ENCODE measurements around the gene OTOS.

Gene OTOS

GRCh38 chr2:240166761-240167587, 26.5 kb upstream of the OTOS start:
- Histone ChIP-seq H3K9me3 (replicated peaks; ENCODE audit: low read length) (no peaks in the 10 kb centered on the region), H3K27me3 (ENCODE audit: control insufficient read depth, insufficient read depth, low read length) (peaks cover 18% of the 10 kb centered on the region), H3K9ac (ENCODE audit: low read depth, low read length) (no peak overlapping the region), H3K4me1 (ENCODE audit: control insufficient read depth, insufficient read depth, low read length) (no peaks in the 10 kb centered on the region), H3K36me3 (ENCODE audit: insufficient read depth, low read length) (no peaks in the 10 kb centered on the region), H3K4me3 (ENCODE audit: low read length) (no peak overlapping the region), H3K4me2 (ENCODE audit: low read length) (no peak overlapping the region)

DNA sequence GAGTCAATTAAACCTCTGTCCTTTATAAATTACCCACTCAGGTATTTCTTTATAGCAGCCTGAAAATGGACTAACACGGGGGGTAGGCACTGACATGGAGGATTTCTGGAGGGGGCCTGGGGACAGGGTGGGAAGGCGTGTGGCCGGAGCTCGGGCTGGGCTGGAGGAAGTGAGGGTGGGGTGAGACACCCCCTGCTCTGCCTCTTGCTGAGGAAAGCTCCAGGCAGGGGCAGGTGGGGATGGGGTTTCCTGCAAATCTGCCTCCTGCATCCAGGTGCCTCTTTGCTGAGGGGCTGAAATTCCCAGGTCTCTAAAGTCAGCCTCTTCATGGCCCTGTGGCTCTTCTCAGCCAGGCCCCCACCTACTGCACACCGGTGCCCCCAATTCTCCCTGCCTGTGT, 25.7 kb upstream of the OTOS start:
- no peaks in the 10 kb centered on the region for H3K9me3 ChIP-seq (replicated peaks; ENCODE audit: low read length)
- peaks cover 14% of the 10 kb centered on the region for H3K27me3 ChIP-seq (ENCODE audit: control insufficient read depth, insufficient read depth, low read length)
- H3K4me2 ChIP-seq (ENCODE audit: low read length), result no peak overlapping the region
- no peak overlapping the region for H3K4me3 ChIP-seq (ENCODE audit: low read length)
- H3K4me1 ChIP-seq (ENCODE audit: control insufficient read depth, insufficient read depth, low read length), result no peaks in the 10 kb centered on the region
- no peaks in the 10 kb centered on the region for H3K36me3 ChIP-seq (ENCODE audit: insufficient read depth, low read length)
- no peak overlapping the region for H3K9ac ChIP-seq (ENCODE audit: low read depth, low read length)

- no peak overlapping the region for H3K4me2 ChIP-seq (ENCODE audit: low read length)
- H3K36me3 ChIP-seq (ENCODE audit: insufficient read depth, low read length), result no peaks in the 10 kb centered on the region
- no peak overlapping the region for H3K4me3 ChIP-seq (ENCODE audit: low read length)
- H3K9me3 ChIP-seq (replicated peaks; ENCODE audit: low read length), result no peaks in the 10 kb centered on the region
- H3K4me1 ChIP-seq (ENCODE audit: control insufficient read depth, insufficient read depth, low read length), result no peaks in the 10 kb centered on the region
- peaks cover 9% of the 10 kb centered on the region for H3K27me3 ChIP-seq (ENCODE audit: control insufficient read depth, insufficient read depth, low read length)
- no peak overlapping the region for H3K9ac ChIP-seq (ENCODE audit: low read depth, low read length)
Observed at GRCh38 chr2:240165661-240166060, 25.2 kb upstream of the OTOS start.

GRCh38 chr2:240165034-240165433, 24.6 kb upstream of the OTOS start:
- Histone ChIP-seq H3K4me1 (ENCODE audit: control insufficient read depth, insufficient read depth, low read length) (no peaks in the 10 kb centered on the region), H3K4me3 (ENCODE audit: low read length) (no peak overlapping the region), H3K9ac (ENCODE audit: low read depth, low read length) (no peak overlapping the region), H3K27me3 (ENCODE audit: control insufficient read depth, insufficient read depth, low read length) (peaks cover 11% of the 10 kb centered on the region), H3K4me2 (ENCODE audit: low read length) (no peak overlapping the region), H3K36me3 (ENCODE audit: insufficient read depth, low read length) (no peaks in the 10 kb centered on the region), H3K9me3 (replicated peaks; ENCODE audit: low read length) (no peaks in the 10 kb centered on the region)

DNA sequence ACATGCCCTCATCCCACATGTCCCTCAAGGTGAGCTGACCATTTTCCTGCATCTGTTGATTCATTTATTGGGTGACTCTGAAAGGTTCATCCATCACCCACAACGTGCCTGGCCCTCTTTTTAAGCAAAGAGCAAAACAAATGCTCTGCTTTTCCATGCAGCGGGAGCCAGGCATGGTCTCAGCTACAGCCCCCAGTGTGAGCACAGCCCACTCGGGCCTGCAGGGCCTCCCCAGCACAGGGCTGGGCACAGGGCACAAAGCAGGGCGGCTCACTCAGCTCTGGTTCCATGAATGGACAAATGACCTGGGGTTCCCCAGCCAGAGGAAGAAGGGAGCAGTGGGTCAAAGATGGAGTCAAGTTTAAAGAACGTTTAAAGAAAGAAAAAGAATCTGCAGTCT, 24.1 kb upstream of the OTOS start:
- H3K27me3 ChIP-seq (ENCODE audit: control insufficient read depth, insufficient read depth, low read length), result peaks cover 12% of the 10 kb centered on the region
- H3K4me3 ChIP-seq (ENCODE audit: low read length), result no peak overlapping the region
- no peaks in the 10 kb centered on the region for H3K9me3 ChIP-seq (replicated peaks; ENCODE audit: low read length)
- H3K36me3 ChIP-seq (ENCODE audit: insufficient read depth, low read length), result no peaks in the 10 kb centered on the region
- no peak overlapping the region for H3K9ac ChIP-seq (ENCODE audit: low read depth, low read length)
- H3K4me2 ChIP-seq (ENCODE audit: low read length), result no peak overlapping the region
- no peaks in the 10 kb centered on the region for H3K4me1 ChIP-seq (ENCODE audit: control insufficient read depth, insufficient read depth, low read length)

GRCh38 chr2:240163844-240164574, 23.6 kb upstream of the OTOS start:
- no peak overlapping the region for H3K4me3 ChIP-seq (ENCODE audit: low read length)
- H3K4me1 ChIP-seq (ENCODE audit: control insufficient read depth, insufficient read depth, low read length), result no peaks in the 10 kb centered on the region
- H3K36me3 ChIP-seq (ENCODE audit: insufficient read depth, low read length), result no peaks in the 10 kb centered on the region
- H3K9ac ChIP-seq (ENCODE audit: low read depth, low read length), result no peak overlapping the region
- H3K4me2 ChIP-seq (ENCODE audit: low read length), result no peak overlapping the region
- H3K27me3 ChIP-seq (ENCODE audit: control insufficient read depth, insufficient read depth, low read length), result peaks cover 12% of the 10 kb centered on the region
- H3K9me3 ChIP-seq (replicated peaks; ENCODE audit: low read length), result no peaks in the 10 kb centered on the region

DNA sequence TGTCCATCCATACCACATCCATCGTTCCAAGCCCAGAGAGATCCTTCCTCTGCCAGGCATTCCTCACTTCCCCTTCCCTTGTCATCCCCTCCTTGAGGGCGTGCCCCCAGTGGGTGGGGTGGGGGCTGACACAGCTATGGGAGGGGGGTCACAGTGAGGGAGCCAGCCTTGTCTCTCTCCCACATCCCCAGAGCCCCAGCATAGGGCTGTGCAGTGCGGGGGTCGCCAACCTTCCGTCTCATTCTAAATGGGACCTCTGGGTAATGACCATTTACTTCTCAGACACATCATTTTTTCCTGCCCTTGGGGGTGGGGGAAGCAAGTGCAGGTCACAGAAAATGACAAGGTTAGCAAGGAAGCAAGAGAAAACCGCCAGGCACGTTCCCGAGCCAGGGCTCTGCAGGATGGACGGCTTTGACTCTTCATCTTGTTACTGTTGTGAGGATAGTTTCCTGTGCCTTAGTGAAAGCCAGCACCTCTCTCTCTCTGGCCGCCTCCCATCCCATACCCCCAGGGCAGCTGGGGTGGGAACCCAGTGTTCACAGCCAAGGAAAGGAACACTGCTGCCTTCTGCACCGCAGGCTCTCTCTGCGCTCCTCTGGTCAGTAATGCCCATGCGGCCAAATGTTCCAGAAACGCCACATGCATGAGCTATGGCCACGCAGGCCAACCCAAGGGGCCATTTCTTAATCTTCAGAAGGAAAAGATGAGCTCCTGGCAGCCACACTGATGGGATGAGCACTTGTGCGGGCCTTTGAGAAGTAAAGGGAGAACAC, 22.7 kb upstream of the OTOS start:
- Histone ChIP-seq H3K9me3 (replicated peaks; ENCODE audit: low read length) (no peaks in the 10 kb centered on the region), H3K4me1 (ENCODE audit: control insufficient read depth, insufficient read depth, low read length) (no peaks in the 10 kb centered on the region), H3K4me3 (ENCODE audit: low read length) (no peak overlapping the region), H3K27me3 (ENCODE audit: control insufficient read depth, insufficient read depth, low read length) (peaks cover 10% of the 10 kb centered on the region), H3K36me3 (ENCODE audit: insufficient read depth, low read length) (no peaks in the 10 kb centered on the region), H3K9ac (ENCODE audit: low read depth, low read length) (no peak overlapping the region), H3K4me2 (ENCODE audit: low read length) (no peak overlapping the region)

DNA sequence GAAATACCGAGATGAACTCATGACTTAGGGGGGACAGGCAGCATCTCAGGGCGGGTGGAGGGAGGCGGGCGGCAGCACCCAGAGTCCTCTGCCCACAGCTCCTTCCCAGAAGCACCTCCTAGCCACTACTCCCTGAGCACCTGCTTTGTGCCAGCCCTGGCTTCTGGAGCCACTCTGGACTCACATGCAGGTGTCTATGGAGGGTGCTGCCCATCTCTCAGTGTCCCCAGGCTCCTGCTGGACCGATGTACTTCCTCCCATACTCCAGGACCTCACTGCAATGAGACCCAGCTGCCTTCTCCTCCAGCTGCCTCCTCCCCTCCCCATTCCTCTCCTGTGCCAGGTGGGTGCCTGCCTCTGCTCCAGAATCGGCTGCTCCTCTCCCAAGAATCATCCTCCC, 22.1 kb upstream of the OTOS start:
- no peaks in the 10 kb centered on the region for H3K4me1 ChIP-seq (ENCODE audit: control insufficient read depth, insufficient read depth, low read length)
- no peaks in the 10 kb centered on the region for H3K9me3 ChIP-seq (replicated peaks; ENCODE audit: low read length)
- no peak overlapping the region for H3K9ac ChIP-seq (ENCODE audit: low read depth, low read length)
- no peaks in the 10 kb centered on the region for H3K36me3 ChIP-seq (ENCODE audit: insufficient read depth, low read length)
- H3K4me3 ChIP-seq (ENCODE audit: low read length), result no peak overlapping the region
- peaks cover 5% of the 10 kb centered on the region for H3K27me3 ChIP-seq (ENCODE audit: control insufficient read depth, insufficient read depth, low read length)
- no peak overlapping the region for H3K4me2 ChIP-seq (ENCODE audit: low read length)

DNA sequence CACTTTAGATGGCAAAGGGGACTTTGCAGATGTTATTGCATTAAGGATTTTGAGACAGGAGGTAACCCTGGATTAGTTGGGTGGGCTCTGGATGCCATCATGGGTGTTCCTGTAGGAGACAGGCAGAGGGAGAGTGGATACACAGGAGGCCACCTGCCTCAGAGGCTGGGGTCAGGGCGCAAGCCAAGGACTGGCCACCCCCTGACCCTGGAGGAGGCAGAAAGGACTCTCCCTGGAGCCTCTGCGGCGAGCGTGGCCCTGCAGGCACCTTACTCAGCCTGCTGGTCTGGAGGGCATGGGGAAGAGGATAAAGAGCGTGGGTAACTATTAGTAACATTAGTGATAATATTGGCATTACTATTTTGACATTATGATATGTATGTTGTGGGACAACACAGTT, 21.6 kb upstream of the OTOS start:
- Histone ChIP-seq H3K9ac (ENCODE audit: low read depth, low read length) (no peak overlapping the region), H3K4me2 (ENCODE audit: low read length) (no peak overlapping the region), H3K27me3 (ENCODE audit: control insufficient read depth, insufficient read depth, low read length) (peaks cover 7% of the 10 kb centered on the region), H3K9me3 (replicated peaks; ENCODE audit: low read length) (no peaks in the 10 kb centered on the region), H3K4me3 (ENCODE audit: low read length) (no peak overlapping the region), H3K4me1 (ENCODE audit: control insufficient read depth, insufficient read depth, low read length) (no peaks in the 10 kb centered on the region), H3K36me3 (ENCODE audit: insufficient read depth, low read length) (no peaks in the 10 kb centered on the region)

DNA sequence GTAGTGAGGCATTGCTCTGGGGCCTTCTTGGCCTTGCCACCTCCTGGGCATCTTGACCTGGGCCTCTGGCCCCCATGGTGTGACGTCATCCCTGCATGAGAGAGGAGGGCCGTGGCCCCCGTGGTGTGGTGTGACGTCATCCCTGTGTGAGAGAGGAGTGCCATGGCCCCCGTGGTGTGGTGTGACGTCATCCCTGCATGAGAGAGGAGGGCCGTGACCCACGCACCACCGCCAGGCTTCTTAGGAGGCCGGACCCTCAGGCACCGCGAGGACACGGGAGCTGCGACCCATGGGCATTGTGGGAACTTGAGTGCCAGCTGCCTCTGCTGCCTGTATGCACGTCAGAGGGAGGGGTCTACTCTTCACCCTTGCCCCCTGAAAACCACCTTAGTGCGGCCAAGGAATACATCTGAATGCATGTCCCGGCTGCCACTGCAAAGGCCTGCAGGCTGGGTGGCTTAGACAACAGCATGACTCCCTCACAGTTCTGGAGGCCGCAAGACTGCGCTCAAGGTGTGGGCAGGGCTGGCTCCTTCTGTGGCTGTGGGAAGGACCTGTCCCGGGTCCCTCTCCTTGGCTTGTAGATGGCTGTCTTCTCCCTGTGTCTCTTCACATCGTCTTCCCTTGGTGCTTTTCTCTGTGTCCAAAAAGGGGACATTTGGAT, 20.8 kb upstream of the OTOS start:
- no peak overlapping the region for H3K9ac ChIP-seq (ENCODE audit: low read depth, low read length)
- no peak overlapping the region for H3K4me3 ChIP-seq (ENCODE audit: low read length)
- no peaks in the 10 kb centered on the region for H3K4me1 ChIP-seq (ENCODE audit: control insufficient read depth, insufficient read depth, low read length)
- no peaks in the 10 kb centered on the region for H3K9me3 ChIP-seq (replicated peaks; ENCODE audit: low read length)
- peaks cover 15% of the 10 kb centered on the region for H3K27me3 ChIP-seq (ENCODE audit: control insufficient read depth, insufficient read depth, low read length)
- H3K4me2 ChIP-seq (ENCODE audit: low read length), result no peak overlapping the region
- H3K36me3 ChIP-seq (ENCODE audit: insufficient read depth, low read length), result no peaks in the 10 kb centered on the region
